Islet of Langerhans (tissue), 1 donor: ENCODE data around the gene ADORA3.

ENCODE experiments used
- FAIRE-seq: peaks from one replicate; lab custom pipeline; 2011; peaks lifted over from hg19 to GRCh38; lab: Jason Lieb, UNC

ADORA3 gene

GRCh38 chr1:111474521-111474920 is 28.9 kb downstream of the ADORA3 start:
- FAIRE-seq, result no peak

- no peak for FAIRE-seq
Measured at GRCh38 chr1:111474106-111474505, 29.3 kb downstream of the ADORA3 start.

- FAIRE-seq, result no peak
Measured at GRCh38 chr1:111471538-111471937, 31.9 kb downstream of the ADORA3 start.

GRCh38 chr1:111471012-111471411 is 32.4 kb downstream of the ADORA3 start:
- FAIRE-seq, result no peak

GRCh38 chr1:111470596-111470995 is 32.8 kb downstream of the ADORA3 start:
- no peak for FAIRE-seq

- no peak for FAIRE-seq
Measured at GRCh38 chr1:111469539-111469938, 33.9 kb downstream of the ADORA3 start.

GRCh38 chr1:111468717-111469100 is 34.7 kb downstream of the ADORA3 start:
- FAIRE-seq, result no peak

GRCh38 chr1:111467865-111468716 is 35.3 kb downstream of the ADORA3 start:
- no peak for FAIRE-seq

GRCh38 chr1:111466480-111466879 is 37.0 kb downstream of the ADORA3 start:
- no peak for FAIRE-seq

- no peak for FAIRE-seq
Measured at GRCh38 chr1:111465754-111466153, 37.7 kb downstream of the ADORA3 start.

GRCh38 chr1:111463029-111463683 is 40.3 kb downstream of the ADORA3 start:
- FAIRE-seq, result no peak

GRCh38 chr1:111462370-111463028 is 40.9 kb downstream of the ADORA3 start:
- FAIRE-seq, result no peak

GRCh38 chr1:111461765-111462164 is 41.7 kb downstream of the ADORA3 start:
- FAIRE-seq, result no peak

GRCh38 chr1:111455642-111456031 is 47.8 kb downstream of the ADORA3 start:
- FAIRE-seq, result no peak

- FAIRE-seq, result no peak
Measured at GRCh38 chr1:111454859-111455641, 48.4 kb downstream of the ADORA3 start.

GRCh38 chr1:111453706-111454105 is 49.7 kb downstream of the ADORA3 start:
- no peak for FAIRE-seq

- no peak for FAIRE-seq
Measured at GRCh38 chr1:111452581-111452980, 50.9 kb downstream of the ADORA3 start.

- FAIRE-seq, result no peak
Measured at GRCh38 chr1:111450185-111450584, 53.2 kb downstream of the ADORA3 start.

GRCh38 chr1:111449703-111450017 is 53.8 kb downstream of the ADORA3 start:
- no peak for FAIRE-seq
